ENCODE measurements around the gene CTRB2.
"Not testable (repeated sequence)": the region's sequence is repeated elsewhere in the genome, so short reads cannot be mapped to it uniquely, and the experiment has no call there.

Gene CTRB2

GRCh38 chr16:75225678-75226515 lies 18.9 kb upstream of the CTRB2 start:
- DNase-seq = no peak

GRCh38 chr16:75225092-75225491 lies 18.1 kb upstream of the CTRB2 start:
- no peak for DNase-seq

- no peak for DNase-seq
Measured at GRCh38 chr16:75224306-75225082, 17.5 kb upstream of the CTRB2 start.

GRCh38 chr16:75223129-75223528 lies 16.2 kb upstream of the CTRB2 start:
- not testable (repeated sequence) for DNase-seq

- DNase-seq = no peak
Measured at GRCh38 chr16:75222271-75222783, 15.4 kb upstream of the CTRB2 start.

- peak; percentile 26 for DNase-seq
Measured at GRCh38 chr16:75219838-75220237, 12.9 kb upstream of the CTRB2 start.

GRCh38 chr16:75219088-75219487 lies 12.1 kb upstream of the CTRB2 start:
- DNase-seq = no peak

GRCh38 chr16:75218256-75219076 lies 11.5 kb upstream of the CTRB2 start, which contains the start of gene CTRB1:
Gene CTRB1 (plus strand): TSS chr16:75218988. CDS start chr16:75219008, 20 bp downstream.
- peak; percentile 31 for DNase-seq

- no peak for DNase-seq
Measured at GRCh38 chr16:75217389-75217851, 10.5 kb upstream of the CTRB2 start.

- DNase-seq = no peak
Measured at GRCh38 chr16:75216576-75216975, 9.6 kb upstream of the CTRB2 start.

GRCh38 chr16:75216127-75216526 lies 9.2 kb upstream of the CTRB2 start:
- no peak for DNase-seq

GRCh38 chr16:75211286-75211685 lies 4.3 kb upstream of the CTRB2 start:
- DNase-seq = not testable (repeated sequence)

GRCh38 chr16:75209944-75210343 lies 3.0 kb upstream of the CTRB2 start:
- DNase-seq = no peak

- DNase-seq = not testable (repeated sequence)
Measured at GRCh38 chr16:75209514-75209913, 2.6 kb upstream of the CTRB2 start.

GRCh38 chr16:75208861-75209505 lies 2.0 kb upstream of the CTRB2 start:
- no peak for DNase-seq

GRCh38 chr16:75208242-75208825 lies 1.4 kb upstream of the CTRB2 start:
- no peak for DNase-seq

- no peak for DNase-seq
Measured at GRCh38 chr16:75207831-75208230, 870 bp upstream of the CTRB2 start.

- DNase-seq = not testable (repeated sequence)
Measured at GRCh38 chr16:75205961-75206748, 806 bp downstream of the CTRB2 start.

GRCh38 chr16:75205438-75205837 lies 1.5 kb downstream of the CTRB2 start:
- DNase-seq = not testable (repeated sequence)

GRCh38 chr16:75204905-75205304 lies 2.1 kb downstream of the CTRB2 start:
- not testable (repeated sequence) for DNase-seq

- no peak for DNase-seq
Measured at GRCh38 chr16:75204410-75204758, 2.6 kb downstream of the CTRB2 start.
